ENCODE measurements around the gene ESPNL. TPM values are rescaled to one million over a fixed set of nuclear protein-coding genes. Genes with fewer than 3 reads are reported as not detected.

ESPNL gene
- total and polyA plus RNA-seq, 4 donors = 0.08 to 0.59 (median 0.35) TPM

DNA sequence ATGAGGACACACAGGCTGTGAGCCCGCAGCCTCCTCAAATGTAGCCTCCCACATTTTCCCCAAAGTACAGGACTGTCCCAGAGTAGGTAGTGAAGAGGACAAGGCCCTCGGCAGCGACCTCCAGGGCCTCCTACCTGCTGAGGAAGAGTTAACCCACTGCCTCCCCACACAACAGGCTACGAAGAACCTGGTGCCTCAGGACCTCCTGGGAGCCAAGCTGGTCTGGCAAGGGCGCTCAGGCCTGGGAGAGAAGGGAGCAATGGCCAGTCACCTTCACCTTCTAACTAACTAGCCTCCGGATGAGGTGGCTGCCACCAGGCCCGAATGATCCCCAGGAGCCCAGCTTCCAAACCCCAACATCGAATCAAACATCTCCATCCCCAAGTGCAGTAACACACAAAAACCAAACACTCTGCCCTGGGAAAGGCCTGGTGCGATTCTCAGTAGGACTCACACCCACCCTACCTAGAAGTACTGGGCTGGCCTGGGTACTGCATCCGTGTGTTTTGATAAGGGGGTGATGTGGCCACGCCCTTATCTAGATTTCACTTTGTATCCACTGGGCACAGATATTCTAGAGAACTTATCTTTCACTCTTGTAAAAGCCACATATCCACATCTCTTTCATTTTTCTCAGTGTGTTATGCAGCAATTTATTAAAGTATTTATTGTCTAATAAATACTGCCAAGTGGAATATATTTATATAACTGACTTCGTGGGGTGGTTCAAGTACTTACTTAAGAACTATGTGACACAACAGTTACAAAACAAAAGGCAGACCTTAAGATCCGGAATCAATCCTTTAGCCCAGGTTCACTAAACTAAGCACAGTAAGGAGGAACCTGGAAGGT, 68.3 kb downstream of the ESPNL start:
- H3K4me3 ChIP-seq (ENCODE audit: low read depth in 1 of 3, low read length in 3 of 3) = no peak overlapping the region
- no peak overlapping the region for H3K9ac ChIP-seq (ENCODE audit: low read depth in 1 of 2, low read length in 2 of 2)
- H3K4me1 ChIP-seq (ENCODE audit: control insufficient read depth in 4 of 4, insufficient read depth in 4 of 4, low read length in 3 of 4) = peaks cover 7 to 19% (median 13%) of the 10 kb centered on the region in 4 donors
- peak; percentile 63 for DNase-seq (ENCODE audit: low spot score)
- WGBS = 95% methylated on average over 13 of the region's 13 CpGs
- H3K27me3 ChIP-seq (ENCODE audit: control insufficient read depth in 4 of 4, insufficient read depth in 4 of 4, low read length in 3 of 4) = no peaks in the 10 kb centered on the region
- H3K27ac ChIP-seq (ENCODE audit: low read depth in 1 of 2, low read length in 2 of 2) = peak overlapping the region; percentile 3 to 87
- H3K9me3 ChIP-seq (ENCODE audit: control insufficient read depth in 4 of 4, low read length in 3 of 4) = no peaks in the 10 kb centered on the region
- peaks cover 0 to 27% (median 10%) of the 10 kb centered on the region in 4 donors for H3K36me3 ChIP-seq (ENCODE audit: control insufficient read depth in 4 of 4, insufficient read depth in 3 of 4, low read depth in 1 of 4, low read length in 3 of 4)
- TF ChIP-seq JUND (IDR thresholded peaks at IDR 0.05) (no peak), FOXA1 (IDR thresholded peaks at IDR 0.05) (no peak), GABPA (IDR thresholded peaks at IDR 0.05 in 1 of 2, conservative IDR thresholded peaks at IDR 0.05 in 1 of 2) (no peak), HNF4A (conservative IDR thresholded peaks at IDR 0.05) (no peak), TAF1 (conservative IDR thresholded peaks at IDR 0.05) (no peak), HNF4G (IDR thresholded peaks at IDR 0.05) (no peak), NR2F2 (IDR thresholded peaks at IDR 0.05) (no peak), SP1 (IDR thresholded peaks at IDR 0.05) (no peak), RXRA (IDR thresholded peaks at IDR 0.05) (no peak), RAD21 (IDR thresholded peaks at IDR 0.05) (no peak), EGR1 (IDR thresholded peaks at IDR 0.05; ENCODE audit: low read depth in 2 of 2) (no peak), FOXA2 (IDR thresholded peaks at IDR 0.05) (no peak), YY1 (IDR thresholded peaks at IDR 0.05) (no peak)
- TF ChIP-seq, protein P1, sequence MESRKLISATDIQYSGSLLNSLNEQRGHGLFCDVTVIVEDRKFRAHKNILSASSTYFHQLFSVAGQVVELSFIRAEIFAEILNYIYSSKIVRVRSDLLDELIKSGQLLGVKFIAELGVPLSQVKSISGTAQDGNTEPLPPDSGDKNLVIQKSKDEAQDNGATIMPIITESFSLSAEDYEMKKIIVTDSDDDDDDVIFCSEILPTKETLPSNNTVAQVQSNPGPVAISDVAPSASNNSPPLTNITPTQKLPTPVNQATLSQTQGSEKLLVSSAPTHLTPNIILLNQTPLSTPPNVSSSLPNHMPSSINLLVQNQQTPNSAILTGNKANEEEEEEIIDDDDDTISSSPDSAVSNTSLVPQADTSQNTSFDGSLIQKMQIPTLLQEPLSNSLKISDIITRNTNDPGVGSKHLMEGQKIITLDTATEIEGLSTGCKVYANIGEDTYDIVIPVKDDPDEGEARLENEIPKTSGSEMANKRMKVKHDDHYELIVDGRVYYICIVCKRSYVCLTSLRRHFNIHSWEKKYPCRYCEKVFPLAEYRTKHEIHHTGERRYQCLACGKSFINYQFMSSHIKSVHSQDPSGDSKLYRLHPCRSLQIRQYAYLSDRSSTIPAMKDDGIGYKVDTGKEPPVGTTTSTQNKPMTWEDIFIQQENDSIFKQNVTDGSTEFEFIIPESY (IDR thresholded peaks at IDR 0.05) = no peak
- TF ChIP-seq, protein P2, sequence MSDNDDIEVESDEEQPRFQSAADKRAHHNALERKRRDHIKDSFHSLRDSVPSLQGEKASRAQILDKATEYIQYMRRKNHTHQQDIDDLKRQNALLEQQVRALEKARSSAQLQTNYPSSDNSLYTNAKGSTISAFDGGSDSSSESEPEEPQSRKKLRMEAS (IDR thresholded peaks at IDR 0.05) = no peak
- TF ChIP-seq, protein P3, sequence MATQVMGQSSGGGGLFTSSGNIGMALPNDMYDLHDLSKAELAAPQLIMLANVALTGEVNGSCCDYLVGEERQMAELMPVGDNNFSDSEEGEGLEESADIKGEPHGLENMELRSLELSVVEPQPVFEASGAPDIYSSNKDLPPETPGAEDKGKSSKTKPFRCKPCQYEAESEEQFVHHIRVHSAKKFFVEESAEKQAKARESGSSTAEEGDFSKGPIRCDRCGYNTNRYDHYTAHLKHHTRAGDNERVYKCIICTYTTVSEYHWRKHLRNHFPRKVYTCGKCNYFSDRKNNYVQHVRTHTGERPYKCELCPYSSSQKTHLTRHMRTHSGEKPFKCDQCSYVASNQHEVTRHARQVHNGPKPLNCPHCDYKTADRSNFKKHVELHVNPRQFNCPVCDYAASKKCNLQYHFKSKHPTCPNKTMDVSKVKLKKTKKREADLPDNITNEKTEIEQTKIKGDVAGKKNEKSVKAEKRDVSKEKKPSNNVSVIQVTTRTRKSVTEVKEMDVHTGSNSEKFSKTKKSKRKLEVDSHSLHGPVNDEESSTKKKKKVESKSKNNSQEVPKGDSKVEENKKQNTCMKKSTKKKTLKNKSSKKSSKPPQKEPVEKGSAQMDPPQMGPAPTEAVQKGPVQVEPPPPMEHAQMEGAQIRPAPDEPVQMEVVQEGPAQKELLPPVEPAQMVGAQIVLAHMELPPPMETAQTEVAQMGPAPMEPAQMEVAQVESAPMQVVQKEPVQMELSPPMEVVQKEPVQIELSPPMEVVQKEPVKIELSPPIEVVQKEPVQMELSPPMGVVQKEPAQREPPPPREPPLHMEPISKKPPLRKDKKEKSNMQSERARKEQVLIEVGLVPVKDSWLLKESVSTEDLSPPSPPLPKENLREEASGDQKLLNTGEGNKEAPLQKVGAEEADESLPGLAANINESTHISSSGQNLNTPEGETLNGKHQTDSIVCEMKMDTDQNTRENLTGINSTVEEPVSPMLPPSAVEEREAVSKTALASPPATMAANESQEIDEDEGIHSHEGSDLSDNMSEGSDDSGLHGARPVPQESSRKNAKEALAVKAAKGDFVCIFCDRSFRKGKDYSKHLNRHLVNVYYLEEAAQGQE (IDR thresholded peaks at IDR 0.05) = no peak
- TF ChIP-seq, protein P4, sequence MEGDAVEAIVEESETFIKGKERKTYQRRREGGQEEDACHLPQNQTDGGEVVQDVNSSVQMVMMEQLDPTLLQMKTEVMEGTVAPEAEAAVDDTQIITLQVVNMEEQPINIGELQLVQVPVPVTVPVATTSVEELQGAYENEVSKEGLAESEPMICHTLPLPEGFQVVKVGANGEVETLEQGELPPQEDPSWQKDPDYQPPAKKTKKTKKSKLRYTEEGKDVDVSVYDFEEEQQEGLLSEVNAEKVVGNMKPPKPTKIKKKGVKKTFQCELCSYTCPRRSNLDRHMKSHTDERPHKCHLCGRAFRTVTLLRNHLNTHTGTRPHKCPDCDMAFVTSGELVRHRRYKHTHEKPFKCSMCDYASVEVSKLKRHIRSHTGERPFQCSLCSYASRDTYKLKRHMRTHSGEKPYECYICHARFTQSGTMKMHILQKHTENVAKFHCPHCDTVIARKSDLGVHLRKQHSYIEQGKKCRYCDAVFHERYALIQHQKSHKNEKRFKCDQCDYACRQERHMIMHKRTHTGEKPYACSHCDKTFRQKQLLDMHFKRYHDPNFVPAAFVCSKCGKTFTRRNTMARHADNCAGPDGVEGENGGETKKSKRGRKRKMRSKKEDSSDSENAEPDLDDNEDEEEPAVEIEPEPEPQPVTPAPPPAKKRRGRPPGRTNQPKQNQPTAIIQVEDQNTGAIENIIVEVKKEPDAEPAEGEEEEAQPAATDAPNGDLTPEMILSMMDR (IDR thresholded peaks at IDR 0.05; ENCODE audit: low read depth, low read length, missing input control) = no peak
- TF ChIP-seq, protein P5, sequence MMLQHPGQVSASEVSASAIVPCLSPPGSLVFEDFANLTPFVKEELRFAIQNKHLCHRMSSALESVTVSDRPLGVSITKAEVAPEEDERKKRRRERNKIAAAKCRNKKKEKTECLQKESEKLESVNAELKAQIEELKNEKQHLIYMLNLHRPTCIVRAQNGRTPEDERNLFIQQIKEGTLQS (IDR thresholded peaks at IDR 0.05) = no peak
